ENCODE results near the gene NUP205.
A peak's percentile ranks its signal among the peaks of the same experiment; 100 is the strongest.
"Not testable (repeated sequence)": the region's sequence is repeated elsewhere in the genome, so short reads cannot be mapped to it uniquely, and the experiment has no call there.

Gene NUP205

GRCh38 chr7:135634191-135634878 lies 76.6 kb downstream of the NUP205 start:
- in situ Hi-C loops (cut with HindIII; ENCODE audit: low sequenced_read_pairs) = no loop called here
- no peak for DNase-seq (ENCODE audit: low read depth, low spot score)
- no peak overlapping the region for H3K4me3 ChIP-seq (ENCODE audit: low read depth, low read length)
- TF ChIP-seq CTCF (IDR thresholded peaks at IDR 0.05; ENCODE audit: low read depth, low read length) = no peak

GRCh38 chr7:135639690-135640089 lies 82.0 kb downstream of the NUP205 start:
- in situ Hi-C loops (cut with HindIII; ENCODE audit: low sequenced_read_pairs); H3K4me3 ChIP-seq (ENCODE audit: low read depth, low read length); DNase-seq (ENCODE audit: low read depth, low spot score): not testable (repeated sequence)

- no peak for DNase-seq (ENCODE audit: low read depth, low spot score)
- in situ Hi-C loops (cut with HindIII; ENCODE audit: low sequenced_read_pairs) = no loop called here
Observed at GRCh38 chr7:135644154-135644553, 86.4 kb downstream of the NUP205 start.

GRCh38 chr7:135644729-135645128 lies 87.0 kb downstream of the NUP205 start:
- no peak overlapping the region for H3K4me3 ChIP-seq (ENCODE audit: low read depth, low read length)
- in situ Hi-C loops (cut with HindIII; ENCODE audit: low sequenced_read_pairs) = no loop called here
- DNase-seq (ENCODE audit: low read depth, low spot score) = no peak
- no peak for TF ChIP-seq CTCF (IDR thresholded peaks at IDR 0.05; ENCODE audit: low read depth, low read length)

More at GRCh38 chr7:135644154-135644553, 86.4 kb downstream of the NUP205 start:
- no peak for TF ChIP-seq CTCF (IDR thresholded peaks at IDR 0.05; ENCODE audit: low read depth, low read length)
- no peak overlapping the region for H3K4me3 ChIP-seq (ENCODE audit: low read depth, low read length)

- in situ Hi-C loops (cut with HindIII; ENCODE audit: low sequenced_read_pairs) = no loop called here
- DNase-seq (ENCODE audit: low read depth, low spot score) = peak; percentile 59
- TF ChIP-seq CTCF (IDR thresholded peaks at IDR 0.05; ENCODE audit: low read depth, low read length) = peak; percentile 77
- H3K4me3 ChIP-seq (ENCODE audit: low read depth, low read length) = no peak overlapping the region
Observed at GRCh38 chr7:135645296-135645904, 87.7 kb downstream of the NUP205 start.

GRCh38 chr7:135647755-135648154 lies 90.0 kb downstream of the NUP205 start:
- no peak overlapping the region for H3K4me3 ChIP-seq (ENCODE audit: low read depth, low read length)
- no peak for DNase-seq (ENCODE audit: low read depth, low spot score)
- no peak for TF ChIP-seq CTCF (IDR thresholded peaks at IDR 0.05; ENCODE audit: low read depth, low read length)
- in situ Hi-C loops (cut with HindIII; ENCODE audit: low sequenced_read_pairs) = no loop called here

GRCh38 chr7:135648235-135648634 lies 90.5 kb downstream of the NUP205 start:
- no peak for TF ChIP-seq CTCF (IDR thresholded peaks at IDR 0.05; ENCODE audit: low read depth, low read length)
- in situ Hi-C loops (cut with HindIII; ENCODE audit: low sequenced_read_pairs) = no loop called here
- no peak for DNase-seq (ENCODE audit: low read depth, low spot score)
- H3K4me3 ChIP-seq (ENCODE audit: low read depth, low read length) = no peak overlapping the region

All from astrocyte of the spinal cord (primary cell).